Osteocyte (in vitro differentiated cells): ENCODE data around the gene ATP11A. TPM values are rescaled to one million over a fixed set of nuclear protein-coding genes. Genes with fewer than 3 reads are reported as not detected.

Experiments used
- DNase-seq: peaks from one replicate; pipeline ENCODE4 v3.0.0; 2021; ENCODE audit warnings: mixed read lengths; ENCODE audit not compliant: unreplicated experiment; ENCODE audit errors: extremely low spot score
- H3K27ac Mint-ChIP-seq: one replicate; pipeline ENCODE4 v1.8.0; 2021; ENCODE audit warnings: mild to moderate bottlenecking, mixed read lengths; ENCODE audit not compliant: unreplicated experiment
- H3K27me3 Mint-ChIP-seq: one replicate; pipeline ENCODE4 v1.8.0; 2021; ENCODE audit warnings: mixed read lengths; ENCODE audit not compliant: unreplicated experiment
- H3K36me3 Mint-ChIP-seq: one replicate; pipeline ENCODE4 v1.8.0; 2021; ENCODE audit warnings: mixed read lengths; ENCODE audit not compliant: unreplicated experiment
- H3K4me1 Mint-ChIP-seq: one replicate; pipeline ENCODE4 v1.8.0; 2021; ENCODE audit warnings: mixed read lengths; ENCODE audit not compliant: unreplicated experiment
- H3K4me3 Mint-ChIP-seq: one replicate; pipeline ENCODE4 v1.8.0; 2021; ENCODE audit warnings: mild to moderate bottlenecking, moderate library complexity, mixed read lengths; ENCODE audit not compliant: unreplicated experiment
- H3K9me3 Mint-ChIP-seq: one replicate; pipeline ENCODE4 v1.8.0; 2021; ENCODE audit warnings: mixed read lengths; ENCODE audit not compliant: unreplicated experiment
- total RNA-seq: library from RNA; stranded (reverse); gene quantifications from 2 replicates; pipeline ENCODE4 v1.2.1, GENCODE V29; 2021
- TF ChIP-seq, protein P1 (sequence below): fragments of 200-600 bp; sonication (generic); IDR thresholded peaks from 2 replicates; pipeline ENCODE4 v1.5.0; 2021; ENCODE audit warnings: antibody characterized with exemption, mild to moderate bottlenecking, moderate library complexity

The ATP11A gene
- total RNA-seq, 1 donor from 2014 or later, result 15.7 TPM

DNA sequence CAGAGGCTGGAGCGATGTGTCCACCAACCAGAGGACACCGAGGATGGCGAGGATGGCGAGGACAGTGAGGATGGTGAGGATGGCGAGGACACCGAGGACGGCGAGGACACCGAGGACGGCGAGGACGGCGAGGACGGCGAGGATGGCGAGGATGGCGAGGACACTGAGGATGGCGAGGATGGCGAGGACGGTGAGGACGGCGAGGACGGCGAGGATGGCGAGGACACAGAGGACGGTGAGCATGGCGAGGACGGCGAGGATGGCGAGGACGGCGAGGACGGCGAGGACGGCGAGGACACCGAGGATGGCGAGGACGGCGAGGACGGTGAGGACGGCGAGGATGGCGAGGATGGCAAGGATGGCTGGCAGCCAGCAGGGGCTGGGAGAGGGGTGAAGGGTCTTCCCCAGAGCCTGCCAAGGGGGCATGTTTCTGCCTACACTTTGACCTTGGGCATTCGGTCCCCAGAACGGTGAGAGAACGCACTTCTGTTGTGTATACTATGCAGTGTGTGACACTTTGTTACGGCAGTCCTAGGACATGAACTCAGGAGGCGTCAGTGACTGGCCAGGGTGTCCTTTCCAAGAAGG lies 44.4 kb upstream of the ATP11A start:
- H3K9me3 Mint-ChIP-seq, result no peaks in the 10 kb centered on the region
- H3K27ac Mint-ChIP-seq, result no peak overlapping the region
- no peaks in the 10 kb centered on the region for H3K36me3 Mint-ChIP-seq

GRCh38 chr13:112647256-112647655 lies 42.6 kb upstream of the ATP11A start:
- H3K27me3 Mint-ChIP-seq, result peaks cover 8% of the 10 kb centered on the region
- no peak overlapping the region for H3K27ac Mint-ChIP-seq
- H3K36me3 Mint-ChIP-seq, result no peaks in the 10 kb centered on the region
- DNase-seq, result no peak
- TF ChIP-seq, protein P1, sequence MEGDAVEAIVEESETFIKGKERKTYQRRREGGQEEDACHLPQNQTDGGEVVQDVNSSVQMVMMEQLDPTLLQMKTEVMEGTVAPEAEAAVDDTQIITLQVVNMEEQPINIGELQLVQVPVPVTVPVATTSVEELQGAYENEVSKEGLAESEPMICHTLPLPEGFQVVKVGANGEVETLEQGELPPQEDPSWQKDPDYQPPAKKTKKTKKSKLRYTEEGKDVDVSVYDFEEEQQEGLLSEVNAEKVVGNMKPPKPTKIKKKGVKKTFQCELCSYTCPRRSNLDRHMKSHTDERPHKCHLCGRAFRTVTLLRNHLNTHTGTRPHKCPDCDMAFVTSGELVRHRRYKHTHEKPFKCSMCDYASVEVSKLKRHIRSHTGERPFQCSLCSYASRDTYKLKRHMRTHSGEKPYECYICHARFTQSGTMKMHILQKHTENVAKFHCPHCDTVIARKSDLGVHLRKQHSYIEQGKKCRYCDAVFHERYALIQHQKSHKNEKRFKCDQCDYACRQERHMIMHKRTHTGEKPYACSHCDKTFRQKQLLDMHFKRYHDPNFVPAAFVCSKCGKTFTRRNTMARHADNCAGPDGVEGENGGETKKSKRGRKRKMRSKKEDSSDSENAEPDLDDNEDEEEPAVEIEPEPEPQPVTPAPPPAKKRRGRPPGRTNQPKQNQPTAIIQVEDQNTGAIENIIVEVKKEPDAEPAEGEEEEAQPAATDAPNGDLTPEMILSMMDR, result no peak
- H3K4me1 Mint-ChIP-seq, result peaks cover 9% of the 10 kb centered on the region
- no peak overlapping the region for H3K4me3 Mint-ChIP-seq
- no peaks in the 10 kb centered on the region for H3K9me3 Mint-ChIP-seq

More for the DNA sequence above, 44.4 kb upstream of the ATP11A start:
- no peaks in the 10 kb centered on the region for H3K4me1 Mint-ChIP-seq
- peaks cover 10% of the 10 kb centered on the region for H3K27me3 Mint-ChIP-seq
- TF ChIP-seq, protein P1, result no peak
- no peak overlapping the region for H3K4me3 Mint-ChIP-seq
- no peak for DNase-seq

- Mint-ChIP-seq H3K4me3 (no peak overlapping the region), H3K36me3 (no peaks in the 10 kb centered on the region), H3K4me1 (peaks cover 16% of the 10 kb centered on the region), H3K27me3 (peaks cover 9% of the 10 kb centered on the region), H3K9me3 (no peaks in the 10 kb centered on the region), H3K27ac (no peak overlapping the region)
- TF ChIP-seq, protein P1, result no peak
- DNase-seq, result no peak
Measured at GRCh38 chr13:112648101-112648500, 41.7 kb upstream of the ATP11A start.

DNA sequence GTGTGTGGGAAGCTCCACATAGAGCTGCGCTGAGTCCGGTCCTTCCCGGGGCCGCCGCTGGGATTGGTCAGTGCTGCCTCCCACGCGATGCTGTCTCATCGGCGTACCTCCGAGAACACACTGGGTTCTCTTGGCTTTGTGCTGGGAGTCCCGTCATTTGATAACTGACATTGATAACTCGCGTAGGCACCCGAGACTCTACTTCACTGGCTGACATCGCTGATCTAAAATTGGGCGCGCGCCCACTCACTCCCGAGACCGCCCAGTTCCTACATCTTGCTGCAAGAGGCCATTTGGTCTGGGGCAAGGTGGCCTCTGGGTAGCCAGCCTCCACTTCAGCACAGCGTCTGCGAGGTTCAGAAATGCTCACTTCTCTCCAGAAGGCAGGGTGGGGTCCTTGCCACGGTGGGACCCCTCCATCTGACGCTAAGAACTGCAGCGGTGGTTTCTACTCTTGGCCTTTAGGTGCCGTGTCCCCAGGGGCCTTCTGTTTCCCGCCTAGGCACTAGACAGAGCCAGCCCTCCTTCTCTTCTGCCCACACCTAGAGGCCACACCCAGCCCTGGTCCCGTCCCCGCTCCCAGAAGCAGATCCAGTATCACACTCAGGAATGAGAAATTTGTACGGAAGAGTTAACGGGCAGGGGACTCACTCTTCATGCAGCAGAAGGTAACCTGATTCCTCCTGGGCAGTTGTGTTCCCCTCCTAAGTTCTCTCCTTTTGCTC lies 40.7 kb upstream of the ATP11A start:
- Mint-ChIP-seq H3K4me3 (no peak overlapping the region), H3K9me3 (no peaks in the 10 kb centered on the region), H3K27me3 (peaks cover 10% of the 10 kb centered on the region), H3K27ac (no peak overlapping the region), H3K36me3 (no peaks in the 10 kb centered on the region), H3K4me1 (peaks cover 16% of the 10 kb centered on the region)
- TF ChIP-seq, protein P1, result no peak
- no peak for DNase-seq

- TF ChIP-seq, protein P1, result no peak
- Mint-ChIP-seq H3K9me3 (no peaks in the 10 kb centered on the region), H3K4me1 (peaks cover 16% of the 10 kb centered on the region), H3K4me3 (no peak overlapping the region), H3K36me3 (no peaks in the 10 kb centered on the region), H3K27me3 (peaks cover 7% of the 10 kb centered on the region), H3K27ac (no peak overlapping the region)
- DNase-seq, result no peak
Measured at GRCh38 chr13:112651311-112651710, 38.5 kb upstream of the ATP11A start.
